Neural cell (in vitro differentiated cells): ENCODE measurements around the gene DISP3. TPM values are rescaled to one million over a fixed set of nuclear protein-coding genes. Genes with fewer than 3 reads are reported as not detected.

ENCODE experiments used
- H2AFZ ChIP-seq: fragments of 200-600, 300-800 bp; sonication (generic), shearing (Covaris generic); 2 replicates; pipeline ENCODE4 v1.6.0; 2014; ENCODE audit warnings: low read depth, mild to moderate bottlenecking, antibody characterized with exemption, low read length, moderate library complexity
- H3F3A ChIP-seq: fragments of 200-600 bp; shearing (Covaris generic); 2 replicates; pipeline ENCODE4 v1.6.1; 2016; ENCODE audit warnings: mild to moderate bottlenecking, moderate library complexity, mixed read lengths, antibody characterized with exemption, low read length; ENCODE audit not compliant: insufficient read depth, poor library complexity, severe bottlenecking
- H3K27ac ChIP-seq: fragments of 200-600, 300-800 bp; sonication (generic), shearing (Covaris generic); 2 replicates; pipeline ENCODE4 v1.5.1; 2014; ENCODE audit warnings: mild to moderate bottlenecking, low read length, moderate library complexity
- H3K27me3 ChIP-seq: fragments of 300-800, 200-600 bp; sonication (generic), shearing (Covaris generic); 2 replicates; pipeline ENCODE4 v1.6.0; 2014; ENCODE audit warnings: mild to moderate bottlenecking, low read depth, low read length, moderate library complexity; ENCODE audit not compliant: insufficient read depth
- H3K36me3 ChIP-seq: fragments of 300-800, 200-600 bp; sonication (generic), shearing (Covaris generic); 2 replicates; pipeline ENCODE4 v1.5.1; 2014; ENCODE audit warnings: mild to moderate bottlenecking, antibody characterized with exemption, low read length, moderate library complexity; ENCODE audit not compliant: insufficient read depth
- H3K4me2 ChIP-seq: fragments of 300-800, 200-600 bp; sonication (generic), shearing (Covaris generic); 2 replicates; pipeline ENCODE4 v1.6.0; 2014; ENCODE audit warnings: mild to moderate bottlenecking, low read length
- H3K4me3 ChIP-seq: fragments of 300-800, 200-600 bp; sonication (generic), shearing (Covaris generic); 2 replicates; pipeline ENCODE4 v1.5.1; 2014; ENCODE audit warnings: mild to moderate bottlenecking, low read length, moderate library complexity
- H3K79me2 ChIP-seq: fragments of 200-600 bp; shearing (Covaris generic); replicated peaks from 2 replicates; pipeline ENCODE4 v1.6.0; 2014; ENCODE audit warnings: mild to moderate bottlenecking, low read length, moderate library complexity; ENCODE audit not compliant: insufficient read depth
- H3K9ac ChIP-seq: fragments of 300-800, 200-600 bp; sonication (generic), shearing (Covaris generic); 2 replicates; pipeline ENCODE4 v1.6.1; 2016; ENCODE audit warnings: mild to moderate bottlenecking, low read length, mixed read lengths
- H3K9me2 ChIP-seq: fragments of 200-600 bp; shearing (Covaris generic); 2 replicates; pipeline ENCODE4 v1.6.1; 2016; ENCODE audit warnings: mild to moderate bottlenecking, low read length, mixed read lengths; ENCODE audit not compliant: insufficient read depth
- H3K9me3 ChIP-seq: fragments of 200-600, 300-800 bp; sonication (generic), shearing (Covaris generic); 2 replicates; pipeline ENCODE4 v1.6.1; 2016; ENCODE audit warnings: mild to moderate bottlenecking, mixed run types, low read length, moderate library complexity, mixed read lengths
- H4K20me1 ChIP-seq: fragments of 200-600 bp; shearing (Covaris generic); 2 replicates; pipeline ENCODE4 v1.6.1; 2016; ENCODE audit warnings: mild to moderate bottlenecking, mixed run types; ENCODE audit not compliant: insufficient read depth
- EP300 ChIP-seq: fragments of 450-650 bp; conservative IDR thresholded peaks from 2 replicates; pipeline ENCODE4 v1.6.1; 2014; ENCODE audit warnings: antibody characterized with exemption, mild to moderate bottlenecking, moderate library complexity; ENCODE audit not compliant: poor library complexity, severe bottlenecking
- EZH2 ChIP-seq: fragments of 200-600, 300-800 bp; shearing (Covaris generic), sonication (generic); IDR thresholded peaks from 2 replicates; pipeline ENCODE4 v1.6.1; 2014; ENCODE audit warnings: antibody characterized with exemption, low read length, borderline replicate concordance, mild to moderate bottlenecking; ENCODE audit not compliant: insufficient read depth, poor library complexity, severe bottlenecking
- MXI1 ChIP-seq: fragments of 450-650 bp; conservative IDR thresholded peaks from 2 replicates; pipeline ENCODE4 v1.6.1; 2014; ENCODE audit warnings: antibody characterized with exemption, mild to moderate bottlenecking; ENCODE audit not compliant: poor library complexity, severe bottlenecking
- POLR2AphosphoS5 ChIP-seq: IDR thresholded peaks from 2 replicates; pipeline ENCODE4 v1.6.1; 2012
- RAD21 ChIP-seq: fragments of 450-650 bp; conservative IDR thresholded peaks from 2 replicates; pipeline ENCODE4 v1.6.1; 2014; ENCODE audit warnings: antibody characterized with exemption, mild to moderate bottlenecking, moderate library complexity
- SMC3 ChIP-seq: fragments of 450-650 bp; conservative IDR thresholded peaks from 2 replicates; pipeline ENCODE4 v1.6.1; 2014; ENCODE audit warnings: antibody characterized with exemption, mild to moderate bottlenecking, moderate library complexity; ENCODE audit not compliant: poor library complexity
- TAF1 ChIP-seq: IDR thresholded peaks from 2 replicates; pipeline ENCODE4 v1.6.1; 2012; ENCODE audit warnings: low read depth
- polyA plus RNA-seq: library from polyadenylated mRNA; depleted of rRNA; stranded (reverse); fragments of >200 nt; gene quantifications from 2 replicates; pipeline ENCODE4 v1.2.3, GENCODE V29; 2014
- TF ChIP-seq, protein P1 (sequence below): IDR thresholded peaks from 2 replicates; pipeline ENCODE4 v1.6.1; 2012; ENCODE audit warnings: borderline replicate concordance
- TF ChIP-seq, protein P2 (sequence below): fragments of 450-650 bp; IDR thresholded peaks from 2 replicates; pipeline ENCODE4 v1.5.1; 2014; ENCODE audit warnings: antibody characterized with exemption, mild to moderate bottlenecking, moderate library complexity; ENCODE audit not compliant: poor library complexity, severe bottlenecking

The DISP3 gene
- polyA plus RNA-seq, 1 donor from 2014 or later, result 14.9 TPM

DNA sequence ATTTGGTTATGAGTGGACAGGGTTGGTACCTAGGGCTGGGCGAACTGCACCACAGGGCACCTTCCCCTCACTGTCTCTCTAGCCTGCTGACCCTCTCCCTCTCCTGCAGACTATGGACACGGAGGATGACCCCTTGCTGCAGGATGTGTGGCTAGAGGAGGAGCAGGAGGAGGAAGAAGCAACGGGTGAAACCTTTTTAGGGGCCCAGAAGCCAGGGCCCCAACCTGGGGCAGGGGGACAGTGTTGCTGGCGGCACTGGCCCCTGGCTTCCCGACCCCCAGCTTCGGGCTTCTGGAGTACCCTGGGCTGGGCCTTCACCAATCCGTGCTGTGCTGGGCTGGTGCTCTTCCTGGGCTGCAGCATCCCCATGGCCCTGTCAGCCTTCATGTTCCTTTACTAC lies 21.9 kb downstream of the DISP3 start:
- no peak overlapping the region for H3K9ac ChIP-seq
- H3K9me2 ChIP-seq, result no peaks in the 10 kb centered on the region
- no peak overlapping the region for H3K4me2 ChIP-seq
- H3K79me2 ChIP-seq, result no peaks in the 10 kb centered on the region
- H2AFZ ChIP-seq, result no peak overlapping the region
- peaks cover 22% of the 10 kb centered on the region for H3K9me3 ChIP-seq
- no peaks in the 10 kb centered on the region for H3F3A ChIP-seq
- H4K20me1 ChIP-seq, result no peaks in the 10 kb centered on the region
- TF ChIP-seq RAD21, result no peak
- TF ChIP-seq POLR2AphosphoS5, result no peak
- no peak for TF ChIP-seq SMC3
- TF ChIP-seq, protein P1, sequence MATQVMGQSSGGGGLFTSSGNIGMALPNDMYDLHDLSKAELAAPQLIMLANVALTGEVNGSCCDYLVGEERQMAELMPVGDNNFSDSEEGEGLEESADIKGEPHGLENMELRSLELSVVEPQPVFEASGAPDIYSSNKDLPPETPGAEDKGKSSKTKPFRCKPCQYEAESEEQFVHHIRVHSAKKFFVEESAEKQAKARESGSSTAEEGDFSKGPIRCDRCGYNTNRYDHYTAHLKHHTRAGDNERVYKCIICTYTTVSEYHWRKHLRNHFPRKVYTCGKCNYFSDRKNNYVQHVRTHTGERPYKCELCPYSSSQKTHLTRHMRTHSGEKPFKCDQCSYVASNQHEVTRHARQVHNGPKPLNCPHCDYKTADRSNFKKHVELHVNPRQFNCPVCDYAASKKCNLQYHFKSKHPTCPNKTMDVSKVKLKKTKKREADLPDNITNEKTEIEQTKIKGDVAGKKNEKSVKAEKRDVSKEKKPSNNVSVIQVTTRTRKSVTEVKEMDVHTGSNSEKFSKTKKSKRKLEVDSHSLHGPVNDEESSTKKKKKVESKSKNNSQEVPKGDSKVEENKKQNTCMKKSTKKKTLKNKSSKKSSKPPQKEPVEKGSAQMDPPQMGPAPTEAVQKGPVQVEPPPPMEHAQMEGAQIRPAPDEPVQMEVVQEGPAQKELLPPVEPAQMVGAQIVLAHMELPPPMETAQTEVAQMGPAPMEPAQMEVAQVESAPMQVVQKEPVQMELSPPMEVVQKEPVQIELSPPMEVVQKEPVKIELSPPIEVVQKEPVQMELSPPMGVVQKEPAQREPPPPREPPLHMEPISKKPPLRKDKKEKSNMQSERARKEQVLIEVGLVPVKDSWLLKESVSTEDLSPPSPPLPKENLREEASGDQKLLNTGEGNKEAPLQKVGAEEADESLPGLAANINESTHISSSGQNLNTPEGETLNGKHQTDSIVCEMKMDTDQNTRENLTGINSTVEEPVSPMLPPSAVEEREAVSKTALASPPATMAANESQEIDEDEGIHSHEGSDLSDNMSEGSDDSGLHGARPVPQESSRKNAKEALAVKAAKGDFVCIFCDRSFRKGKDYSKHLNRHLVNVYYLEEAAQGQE, result no peak
- TF ChIP-seq, protein P2, sequence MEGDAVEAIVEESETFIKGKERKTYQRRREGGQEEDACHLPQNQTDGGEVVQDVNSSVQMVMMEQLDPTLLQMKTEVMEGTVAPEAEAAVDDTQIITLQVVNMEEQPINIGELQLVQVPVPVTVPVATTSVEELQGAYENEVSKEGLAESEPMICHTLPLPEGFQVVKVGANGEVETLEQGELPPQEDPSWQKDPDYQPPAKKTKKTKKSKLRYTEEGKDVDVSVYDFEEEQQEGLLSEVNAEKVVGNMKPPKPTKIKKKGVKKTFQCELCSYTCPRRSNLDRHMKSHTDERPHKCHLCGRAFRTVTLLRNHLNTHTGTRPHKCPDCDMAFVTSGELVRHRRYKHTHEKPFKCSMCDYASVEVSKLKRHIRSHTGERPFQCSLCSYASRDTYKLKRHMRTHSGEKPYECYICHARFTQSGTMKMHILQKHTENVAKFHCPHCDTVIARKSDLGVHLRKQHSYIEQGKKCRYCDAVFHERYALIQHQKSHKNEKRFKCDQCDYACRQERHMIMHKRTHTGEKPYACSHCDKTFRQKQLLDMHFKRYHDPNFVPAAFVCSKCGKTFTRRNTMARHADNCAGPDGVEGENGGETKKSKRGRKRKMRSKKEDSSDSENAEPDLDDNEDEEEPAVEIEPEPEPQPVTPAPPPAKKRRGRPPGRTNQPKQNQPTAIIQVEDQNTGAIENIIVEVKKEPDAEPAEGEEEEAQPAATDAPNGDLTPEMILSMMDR, result no peak
- TF ChIP-seq EP300, result no peak
- no peak for TF ChIP-seq MXI1
- no peak for TF ChIP-seq EZH2
- TF ChIP-seq TAF1, result no peak
- H3K4me3 ChIP-seq, result no peak overlapping the region
- H3K27me3 ChIP-seq, result no peaks in the 10 kb centered on the region
- H3K27ac ChIP-seq, result no peak overlapping the region
- peaks cover 31% of the 10 kb centered on the region for H3K36me3 ChIP-seq

DNA sequence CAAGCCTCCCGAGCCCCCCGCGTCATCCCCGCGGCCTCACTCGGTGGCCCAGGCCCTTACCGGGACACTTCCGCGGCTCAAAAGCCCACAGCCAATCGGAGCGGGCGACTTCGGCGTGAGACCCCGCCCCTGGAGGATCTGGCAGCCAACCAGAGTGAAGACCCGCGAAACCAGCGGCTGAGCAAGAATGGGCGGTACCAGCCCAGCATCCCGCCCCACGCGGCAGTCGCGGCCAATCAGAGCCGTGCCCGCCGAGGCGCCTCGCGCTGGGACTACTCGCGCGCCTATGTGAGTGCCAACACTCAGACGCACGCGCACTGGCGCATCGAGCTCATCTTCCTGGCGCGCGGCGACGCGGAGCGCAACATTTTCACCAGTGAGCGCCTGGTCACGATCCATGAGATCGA lies 22.5 kb downstream of the DISP3 start:
- TF ChIP-seq EZH2 (no peak), EP300 (no peak), SMC3 (no peak), MXI1 (no peak), RAD21 (no peak), TAF1 (no peak), POLR2AphosphoS5 (no peak)
- TF ChIP-seq, protein P1, result no peak
- TF ChIP-seq, protein P2, result no peak
- Histone ChIP-seq H3K36me3 (peaks cover 31% of the 10 kb centered on the region), H3K4me2 (no peak overlapping the region), H3F3A (no peaks in the 10 kb centered on the region), H3K9ac (no peak overlapping the region), H3K79me2 (no peaks in the 10 kb centered on the region), H3K9me2 (no peaks in the 10 kb centered on the region), H3K4me3 (no peak overlapping the region), H2AFZ (no peak overlapping the region), H4K20me1 (no peaks in the 10 kb centered on the region), H3K27ac (no peak overlapping the region), H3K9me3 (peaks cover 26% of the 10 kb centered on the region), H3K27me3 (no peaks in the 10 kb centered on the region)
